Measurements from ENCODE around the gene RBM23. TPM values are rescaled to one million over a fixed set of nuclear protein-coding genes. Genes with fewer than 3 reads are reported as not detected.

Gene RBM23
- total and polyA plus RNA-seq, 2 of the 8 experiments (the other 6 are each of a cell fraction or from before 2014, with no cell fraction given), result 41.2 to 43.3 TPM

DNA sequence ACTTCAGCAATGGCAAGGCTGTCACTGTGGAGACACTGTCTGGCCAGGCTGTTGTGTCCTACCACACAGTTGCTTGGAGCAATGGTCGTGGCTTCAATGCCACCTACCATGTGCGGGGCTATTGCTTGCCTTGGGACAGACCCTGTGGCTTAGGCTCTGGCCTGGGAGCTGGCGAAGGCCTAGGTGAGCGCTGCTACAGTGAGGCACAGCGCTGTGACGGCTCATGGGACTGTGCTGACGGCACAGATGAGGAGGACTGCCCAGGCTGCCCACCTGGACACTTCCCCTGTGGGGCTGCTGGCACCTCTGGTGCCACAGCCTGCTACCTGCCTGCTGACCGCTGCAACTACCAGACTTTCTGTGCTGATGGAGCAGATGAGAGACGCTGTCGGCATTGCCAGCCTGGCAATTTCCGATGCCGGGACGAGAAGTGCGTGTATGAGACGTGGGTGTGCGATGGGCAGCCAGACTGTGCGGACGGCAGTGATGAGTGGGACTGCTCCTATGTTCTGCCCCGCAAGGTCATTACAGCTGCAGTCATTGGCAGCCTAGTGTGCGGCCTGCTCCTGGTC, 43.1 kb downstream of the RBM23 start (continued):
- TF ChIP-seq, protein P1, sequence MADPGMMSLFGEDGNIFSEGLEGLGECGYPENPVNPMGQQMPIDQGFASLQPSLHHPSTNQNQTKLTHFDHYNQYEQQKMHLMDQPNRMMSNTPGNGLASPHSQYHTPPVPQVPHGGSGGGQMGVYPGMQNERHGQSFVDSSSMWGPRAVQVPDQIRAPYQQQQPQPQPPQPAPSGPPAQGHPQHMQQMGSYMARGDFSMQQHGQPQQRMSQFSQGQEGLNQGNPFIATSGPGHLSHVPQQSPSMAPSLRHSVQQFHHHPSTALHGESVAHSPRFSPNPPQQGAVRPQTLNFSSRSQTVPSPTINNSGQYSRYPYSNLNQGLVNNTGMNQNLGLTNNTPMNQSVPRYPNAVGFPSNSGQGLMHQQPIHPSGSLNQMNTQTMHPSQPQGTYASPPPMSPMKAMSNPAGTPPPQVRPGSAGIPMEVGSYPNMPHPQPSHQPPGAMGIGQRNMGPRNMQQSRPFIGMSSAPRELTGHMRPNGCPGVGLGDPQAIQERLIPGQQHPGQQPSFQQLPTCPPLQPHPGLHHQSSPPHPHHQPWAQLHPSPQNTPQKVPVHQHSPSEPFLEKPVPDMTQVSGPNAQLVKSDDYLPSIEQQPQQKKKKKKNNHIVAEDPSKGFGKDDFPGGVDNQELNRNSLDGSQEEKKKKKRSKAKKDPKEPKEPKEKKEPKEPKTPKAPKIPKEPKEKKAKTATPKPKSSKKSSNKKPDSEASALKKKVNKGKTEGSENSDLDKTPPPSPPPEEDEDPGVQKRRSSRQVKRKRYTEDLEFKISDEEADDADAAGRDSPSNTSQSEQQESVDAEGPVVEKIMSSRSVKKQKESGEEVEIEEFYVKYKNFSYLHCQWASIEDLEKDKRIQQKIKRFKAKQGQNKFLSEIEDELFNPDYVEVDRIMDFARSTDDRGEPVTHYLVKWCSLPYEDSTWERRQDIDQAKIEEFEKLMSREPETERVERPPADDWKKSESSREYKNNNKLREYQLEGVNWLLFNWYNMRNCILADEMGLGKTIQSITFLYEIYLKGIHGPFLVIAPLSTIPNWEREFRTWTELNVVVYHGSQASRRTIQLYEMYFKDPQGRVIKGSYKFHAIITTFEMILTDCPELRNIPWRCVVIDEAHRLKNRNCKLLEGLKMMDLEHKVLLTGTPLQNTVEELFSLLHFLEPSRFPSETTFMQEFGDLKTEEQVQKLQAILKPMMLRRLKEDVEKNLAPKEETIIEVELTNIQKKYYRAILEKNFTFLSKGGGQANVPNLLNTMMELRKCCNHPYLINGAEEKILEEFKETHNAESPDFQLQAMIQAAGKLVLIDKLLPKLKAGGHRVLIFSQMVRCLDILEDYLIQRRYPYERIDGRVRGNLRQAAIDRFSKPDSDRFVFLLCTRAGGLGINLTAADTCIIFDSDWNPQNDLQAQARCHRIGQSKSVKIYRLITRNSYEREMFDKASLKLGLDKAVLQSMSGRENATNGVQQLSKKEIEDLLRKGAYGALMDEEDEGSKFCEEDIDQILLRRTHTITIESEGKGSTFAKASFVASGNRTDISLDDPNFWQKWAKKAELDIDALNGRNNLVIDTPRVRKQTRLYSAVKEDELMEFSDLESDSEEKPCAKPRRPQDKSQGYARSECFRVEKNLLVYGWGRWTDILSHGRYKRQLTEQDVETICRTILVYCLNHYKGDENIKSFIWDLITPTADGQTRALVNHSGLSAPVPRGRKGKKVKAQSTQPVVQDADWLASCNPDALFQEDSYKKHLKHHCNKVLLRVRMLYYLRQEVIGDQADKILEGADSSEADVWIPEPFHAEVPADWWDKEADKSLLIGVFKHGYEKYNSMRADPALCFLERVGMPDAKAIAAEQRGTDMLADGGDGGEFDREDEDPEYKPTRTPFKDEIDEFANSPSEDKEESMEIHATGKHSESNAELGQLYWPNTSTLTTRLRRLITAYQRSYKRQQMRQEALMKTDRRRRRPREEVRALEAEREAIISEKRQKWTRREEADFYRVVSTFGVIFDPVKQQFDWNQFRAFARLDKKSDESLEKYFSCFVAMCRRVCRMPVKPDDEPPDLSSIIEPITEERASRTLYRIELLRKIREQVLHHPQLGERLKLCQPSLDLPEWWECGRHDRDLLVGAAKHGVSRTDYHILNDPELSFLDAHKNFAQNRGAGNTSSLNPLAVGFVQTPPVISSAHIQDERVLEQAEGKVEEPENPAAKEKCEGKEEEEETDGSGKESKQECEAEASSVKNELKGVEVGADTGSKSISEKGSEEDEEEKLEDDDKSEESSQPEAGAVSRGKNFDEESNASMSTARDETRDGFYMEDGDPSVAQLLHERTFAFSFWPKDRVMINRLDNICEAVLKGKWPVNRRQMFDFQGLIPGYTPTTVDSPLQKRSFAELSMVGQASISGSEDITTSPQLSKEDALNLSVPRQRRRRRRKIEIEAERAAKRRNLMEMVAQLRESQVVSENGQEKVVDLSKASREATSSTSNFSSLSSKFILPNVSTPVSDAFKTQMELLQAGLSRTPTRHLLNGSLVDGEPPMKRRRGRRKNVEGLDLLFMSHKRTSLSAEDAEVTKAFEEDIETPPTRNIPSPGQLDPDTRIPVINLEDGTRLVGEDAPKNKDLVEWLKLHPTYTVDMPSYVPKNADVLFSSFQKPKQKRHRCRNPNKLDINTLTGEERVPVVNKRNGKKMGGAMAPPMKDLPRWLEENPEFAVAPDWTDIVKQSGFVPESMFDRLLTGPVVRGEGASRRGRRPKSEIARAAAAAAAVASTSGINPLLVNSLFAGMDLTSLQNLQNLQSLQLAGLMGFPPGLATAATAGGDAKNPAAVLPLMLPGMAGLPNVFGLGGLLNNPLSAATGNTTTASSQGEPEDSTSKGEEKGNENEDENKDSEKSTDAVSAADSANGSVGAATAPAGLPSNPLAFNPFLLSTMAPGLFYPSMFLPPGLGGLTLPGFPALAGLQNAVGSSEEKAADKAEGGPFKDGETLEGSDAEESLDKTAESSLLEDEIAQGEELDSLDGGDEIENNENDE (IDR thresholded peaks at IDR 0.05; ENCODE audit: insufficient replicate concordance, low read length), result no peak
- TF ChIP-seq ZNF274 (IDR thresholded peaks at IDR 0.05; ENCODE audit: borderline replicate concordance, extremely low read depth, low read length) (no peak), BRCA1 (IDR thresholded peaks at IDR 0.05; ENCODE audit: low read depth, low read length) (no peak), TCF12 (IDR thresholded peaks at IDR 0.05; ENCODE audit: low read depth, low read length) (no peak), FOSL1 (IDR thresholded peaks at IDR 0.05; ENCODE audit: insufficient read depth, low read depth, low read length) (no peak), KDM4A (IDR thresholded peaks at IDR 0.05; ENCODE audit: low read depth, low read length, severe bottlenecking) (no peak), RNF2 (IDR thresholded peaks at IDR 0.05; ENCODE audit: borderline replicate concordance, low read depth, low read length, missing control alignments, poor library complexity, severe bottlenecking) (no peak), CBX8 (IDR thresholded peaks at IDR 0.05; ENCODE audit: borderline replicate concordance, low read depth, low read length) (no peak), SP4 (IDR thresholded peaks at IDR 0.05; ENCODE audit: low read length) (no peak)
- TF ChIP-seq, protein P2, sequence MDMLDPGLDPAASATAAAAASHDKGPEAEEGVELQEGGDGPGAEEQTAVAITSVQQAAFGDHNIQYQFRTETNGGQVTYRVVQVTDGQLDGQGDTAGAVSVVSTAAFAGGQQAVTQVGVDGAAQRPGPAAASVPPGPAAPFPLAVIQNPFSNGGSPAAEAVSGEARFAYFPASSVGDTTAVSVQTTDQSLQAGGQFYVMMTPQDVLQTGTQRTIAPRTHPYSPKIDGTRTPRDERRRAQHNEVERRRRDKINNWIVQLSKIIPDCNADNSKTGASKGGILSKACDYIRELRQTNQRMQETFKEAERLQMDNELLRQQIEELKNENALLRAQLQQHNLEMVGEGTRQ (IDR thresholded peaks at IDR 0.05; ENCODE audit: low read length), result no peak
